H1 (cell line): ENCODE measurements around the gene SLC1A1. TPM values are rescaled to one million over a fixed set of nuclear protein-coding genes. Genes with fewer than 3 reads are reported as not detected.

Experiments used
- CTCF ChIA-PET: fragments of 300-600 bp; sonication (Branson Sonifier 250); formaldehyde crosslinking; loops from one replicate; lab custom pipeline; 2021; ENCODE audit not compliant: partially characterized antibody; lab: Charles Lee
- POLR2A ChIA-PET: fragments of 300-600 bp; sonication (Branson Sonifier 250); formaldehyde crosslinking; loops from one replicate; lab custom pipeline; 2021; ENCODE audit warnings: inconsistent platforms; ENCODE audit not compliant: partially characterized antibody; lab: Charles Lee
- DNase-seq, 2 experiments: peaks; one replicate each; pipeline versions ENCODE4 v3.0.0 to v3.0.0-alpha.2; 2010 to 2022; ENCODE audit warnings: low spot score in 2 of 2, low read depth in 1 of 2, mixed read lengths in 1 of 2
- FAIRE-seq: peaks from 2 replicates; lab custom pipeline; 2011; peaks lifted over from hg19 to GRCh38; lab: Jason Lieb, UNC
- H2AFZ ChIP-seq: 2 replicates; pipeline ENCODE4 v1.8.1; 2012; ENCODE audit warnings: low read length, inconsistent platforms
- H2AK5ac ChIP-seq: 2 replicates; pipeline ENCODE4 v1.6.1; 2013; ENCODE audit warnings: low read depth, low read length
- H2BK120ac ChIP-seq: replicated peaks from 2 replicates; pipeline ENCODE3; 2013; ENCODE audit warnings: low read depth, low read length, inconsistent platforms
- H2BK12ac ChIP-seq: 2 replicates; pipeline ENCODE4 v1.6.1; 2013; ENCODE audit warnings: low read depth, low read length
- H2BK15ac ChIP-seq: 2 replicates; pipeline ENCODE4 v1.6.1; 2013; ENCODE audit warnings: low read length
- H2BK20ac ChIP-seq: 2 replicates; pipeline ENCODE4 v1.6.1; 2013; ENCODE audit warnings: low read length
- H2BK5ac ChIP-seq: 2 replicates; pipeline ENCODE4 v1.6.1; 2013; ENCODE audit warnings: low read depth, low read length
- H3K14ac ChIP-seq: 2 replicates; pipeline ENCODE4 v1.6.1; 2013; ENCODE audit warnings: inconsistent platforms; ENCODE audit not compliant: insufficient read length
- H3K18ac ChIP-seq: 2 replicates; pipeline ENCODE4 v1.6.1; 2013; ENCODE audit warnings: low read length; ENCODE audit errors: extremely low read depth
- H3K23ac ChIP-seq: 2 replicates; pipeline ENCODE4 v1.6.1; 2013; ENCODE audit warnings: inconsistent platforms; ENCODE audit not compliant: insufficient read length
- H3K23me2 ChIP-seq: 2 replicates; pipeline ENCODE4 v1.6.1; 2013; ENCODE audit warnings: low read depth, low read length
- H3K27ac ChIP-seq: 2 replicates; pipeline ENCODE4 v1.6.1; 2011; ENCODE audit warnings: low read depth, low read length, inconsistent platforms
- H3K27me3 ChIP-seq, 4 experiments: replicated peaks in 1 of 4; 1 replicate in 1 of 4; 2 replicates in 3 of 4; pipeline versions ENCODE4 v1.6.1 to v1.8.1; 2011 to 2013; ENCODE audit warnings: low read length in 3 of 4, mild to moderate bottlenecking in 3 of 4, inconsistent platforms in 2 of 4, mixed read lengths in 2 of 4, moderate library complexity in 1 of 4; ENCODE audit not compliant: control insufficient read depth in 3 of 4, insufficient read depth in 3 of 4; ENCODE audit errors: extremely low read depth in 1 of 4
- H3K36me3 ChIP-seq, 4 experiments: 2 replicates each; pipeline versions ENCODE4 v1.6.1 to v1.8.1; 2011 to 2013; ENCODE audit warnings: mild to moderate bottlenecking in 4 of 4, low read length in 3 of 4, moderate library complexity in 2 of 4, control low read depth in 1 of 4, inconsistent platforms in 1 of 4; ENCODE audit not compliant: insufficient read depth in 4 of 4, control insufficient read depth in 2 of 4
- H3K4ac ChIP-seq: replicated peaks from 2 replicates; pipeline ENCODE3; 2013; ENCODE audit warnings: low read length, low read depth, mixed read lengths, inconsistent platforms; ENCODE audit not compliant: insufficient read length
- H3K4me1 ChIP-seq, 4 experiments: replicated peaks in 1 of 4; 1 replicate in 1 of 4; 2 replicates in 3 of 4; pipeline versions ENCODE4 v1.6.1 to v1.8.1; 2011 to 2013; ENCODE audit warnings: low read length in 3 of 4, inconsistent platforms in 2 of 4, mixed read lengths in 1 of 4; ENCODE audit not compliant: insufficient read depth in 4 of 4, control insufficient read depth in 3 of 4
- H3K4me2 ChIP-seq, 2 experiments: 2 replicates each; pipeline versions ENCODE4 v1.6.1 to v1.8.1; 2011 to 2013; ENCODE audit warnings: low read depth in 2 of 2, low read length in 2 of 2, control low read depth in 1 of 2, inconsistent platforms in 1 of 2, mild to moderate bottlenecking in 1 of 2; ENCODE audit not compliant: insufficient read depth in 1 of 2
- H3K4me3 ChIP-seq, 4 experiments: fragments of 200-600, 300-600 bp in 1 of 4; sonication (generic), shearing (Covaris generic), sonication (Bioruptor Twin) in 1 of 4; 2 replicates each; pipeline versions ENCODE4 v1.5.1 to v1.8.1; 2011 to 2016; ENCODE audit warnings: low read length in 4 of 4, low read depth in 3 of 4, control low read depth in 2 of 4, inconsistent platforms in 2 of 4, mild to moderate bottlenecking in 2 of 4, mixed read lengths in 1 of 4, moderate library complexity in 1 of 4; ENCODE audit not compliant: insufficient read depth in 2 of 4; ENCODE audit errors: extremely low read depth in 1 of 4
- H3K56ac ChIP-seq: replicated peaks from 2 replicates; pipeline ENCODE3; 2013; ENCODE audit warnings: low read depth, mild to moderate bottlenecking, mixed read lengths, low read length, inconsistent platforms; ENCODE audit not compliant: insufficient read length
- H3K79me1 ChIP-seq: 2 replicates; pipeline ENCODE4 v1.6.1; 2013; ENCODE audit warnings: low read depth, low read length, control low read depth
- H3K79me2 ChIP-seq, 2 experiments: 2 replicates each; pipeline versions ENCODE4 v1.6.1 to v1.8.1; 2012 to 2013; ENCODE audit warnings: low read length in 2 of 2, mild to moderate bottlenecking in 2 of 2, inconsistent platforms in 1 of 2; ENCODE audit not compliant: insufficient read depth in 2 of 2, control insufficient read depth in 1 of 2
- H3K9ac ChIP-seq, 4 experiments: replicated peaks in 1 of 4; 1 replicate in 1 of 4; 2 replicates in 3 of 4; pipeline versions ENCODE4 v1.6.1 to v1.8.1; 2011 to 2013; ENCODE audit warnings: low read depth in 3 of 4, low read length in 3 of 4, control low read depth in 2 of 4, mild to moderate bottlenecking in 2 of 4, moderate library complexity in 2 of 4, inconsistent platforms in 1 of 4; ENCODE audit errors: extremely low read depth in 1 of 4
- H3K9me3 ChIP-seq, 2 experiments: 2 replicates each; pipeline versions ENCODE4 v1.6.1 to v1.8.1; 2012 to 2013; ENCODE audit warnings: mild to moderate bottlenecking in 2 of 2, moderate library complexity in 2 of 2, control low read depth in 1 of 2, inconsistent platforms in 1 of 2, low read depth in 1 of 2, low read length in 1 of 2, mixed read lengths in 1 of 2; ENCODE audit not compliant: insufficient read depth in 2 of 2
- H4K20me1 ChIP-seq, 2 experiments: replicated peaks in 1 of 2; 2 replicates each; pipeline versions ENCODE3 to v1.8.1; 2011 to 2013; ENCODE audit warnings: inconsistent platforms in 2 of 2, low read length in 2 of 2, mild to moderate bottlenecking in 1 of 2; ENCODE audit not compliant: insufficient read depth in 2 of 2, control insufficient read depth in 1 of 2
- H4K5ac ChIP-seq: 2 replicates; pipeline ENCODE4 v1.6.1; 2013; ENCODE audit warnings: low read length, low read depth, mixed read lengths, inconsistent platforms; ENCODE audit not compliant: insufficient read length
- H4K8ac ChIP-seq: 2 replicates; pipeline ENCODE4 v1.8.0; 2013; ENCODE audit warnings: mild to moderate bottlenecking, moderate library complexity, low read length, inconsistent platforms; ENCODE audit not compliant: insufficient read depth; ENCODE audit errors: extremely low read depth
- H4K91ac ChIP-seq: replicated peaks from 2 replicates; pipeline ENCODE3; 2013; ENCODE audit warnings: low read length, mixed read lengths, inconsistent platforms; ENCODE audit not compliant: insufficient read length
- CHD1 ChIP-seq: IDR thresholded peaks from 2 replicates; pipeline ENCODE4 v1.6.1; 2012; ENCODE audit warnings: low read depth, low read length, improper control_type of control experiment
- SP4 ChIP-seq: IDR thresholded peaks from 2 replicates; pipeline ENCODE4 v1.6.1; 2012; ENCODE audit warnings: low read length, inconsistent platforms
- TCF12 ChIP-seq: IDR thresholded peaks from 2 replicates; pipeline ENCODE4 v1.6.1; 2011; ENCODE audit warnings: low read depth, mild to moderate bottlenecking, low read length
- WGBS, 2 experiments: shearing (Covaris generic) in 1 of 2; methylation state at CpG; one replicate each; pipeline versions ENCODE4 v1.1.6 to v1.1.7; 2013 to 2015; ENCODE audit warnings: low lambda C conversion rate in 2 of 2, mixed read lengths in 2 of 2, inconsistent platforms in 1 of 2, low coverage in 1 of 2, missing lambda C conversion rate in 1 of 2; ENCODE audit not compliant: insufficient replicate concordance in 2 of 2, insufficient coverage in 1 of 2, insufficient read length in 1 of 2; ENCODE audit errors: extremely low coverage in 1 of 2, missing lambda C conversion rate in 1 of 2; 5-methylcytosine and 5-hydroxymethylcytosine counted together
- polyA plus RNA-seq, 7 experiments: library from polyadenylated mRNA; depleted of rRNA in 3 of 7; stranded (reverse) in 5 of 7; unstranded in 2 of 7; fragments of >200 nt in 5 of 7; fragments of 200-250 nt in 2 of 7; gene quantifications; 1 replicate in 5 of 7; 2 replicates in 1 of 7; 4 replicates in 1 of 7; pipeline versions ENCODE4 v1.2.1 to v1.2.3, GENCODE V29; 2011 to 2013; ENCODE audit warnings: missing spikeins in 2 of 7, mixed read lengths in 2 of 7
- total RNA-seq: library from RNA; stranded (reverse); fragmentation: NEBNext Ultra II Directional; extraction: Animal tissue kit (Norgen Biotek cat#: 25700); gene quantifications from 2 replicates; pipeline ENCODE4 v1.2.1, GENCODE V29; 2021

The SLC1A1 gene
- total and polyA plus RNA-seq, 2 of the 8 experiments (the other 6 are each of a cell fraction or from before 2014, with no cell fraction given), result 4.7 to 11.7 TPM

DNA sequence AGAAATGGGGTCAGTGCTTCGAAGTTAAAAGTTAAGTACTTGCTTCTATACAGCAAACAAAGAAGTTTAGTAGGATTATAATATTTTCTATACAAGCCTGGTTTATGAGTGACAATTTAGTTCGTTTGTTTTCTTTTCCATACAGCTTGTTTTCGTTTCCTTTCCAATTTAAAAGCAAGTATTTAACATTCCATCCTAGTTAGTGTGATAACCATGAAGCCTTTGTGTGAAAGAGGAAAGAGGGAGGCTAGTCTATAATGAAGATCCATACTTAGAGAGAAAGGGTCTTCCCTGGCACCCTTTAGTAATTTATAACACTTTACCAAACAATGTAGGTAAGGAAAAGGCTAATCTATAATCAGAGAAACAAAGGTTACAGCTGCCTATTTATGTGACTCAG lies 51.0 kb downstream of the SLC1A1 start:
- H3K27me3 ChIP-seq, result no peaks in the 10 kb centered on the region
- no peak overlapping the region for H3K4me3 ChIP-seq
- H3K4me2 ChIP-seq, result no peak overlapping the region
- H4K8ac ChIP-seq, result no peak overlapping the region
- FAIRE-seq (no peak), DNase-seq (no peak)
- no peaks in the 10 kb centered on the region for H3K79me1 ChIP-seq
- no peak overlapping the region for H3K4ac ChIP-seq
- H3K23me2 ChIP-seq, result no peaks in the 10 kb centered on the region
- no peak overlapping the region for H2BK15ac ChIP-seq
- TF ChIP-seq CHD1 (no peak), SP4 (no peak), TCF12 (no peak)
- TF ChIP-seq, all 59 proteins: peak for 0
- Histone ChIP-seq H4K20me1 (no peaks in the 10 kb centered on the region), H3K14ac (no peak overlapping the region), H3K27ac (no peak overlapping the region), H3K9me3 (peaks cover 3 to 4% of the 10 kb centered on the region in 2 experiments; a peak in 1 of 4 replicates), H4K5ac (no peak overlapping the region), H2BK20ac (no peak overlapping the region), H2BK120ac (no peak overlapping the region), H2AK5ac (no peak overlapping the region), H2AFZ (no peak overlapping the region), H3K79me2 (no peaks in the 10 kb centered on the region), H3K9ac (no peak overlapping the region), H3K36me3 (no peaks in the 10 kb centered on the region), H3K23ac (no peak overlapping the region), H3K18ac (no peak overlapping the region), H4K91ac (no peak overlapping the region), H3K4me1 (peaks cover 0 to 3% (median under 1%) of the 10 kb centered on the region in 4 experiments; a peak in 3 of 7 replicates), H3K56ac (no peak overlapping the region), H2BK12ac (no peak overlapping the region), H2BK5ac (no peak overlapping the region)
- ChIA-PET CTCF (interaction anchor here (1.0 to 4.5 kb wide), 5 partner anchors 8 to 154 kb away, joined by 3 to 53 read pairs (median 4); no protein-coding TSS in a partner anchor), POLR2A (interaction anchor here (1.2 kb wide), 1 partner anchor 8 kb away, joined by 3 read pairs; no protein-coding TSS in a partner anchor)
- WGBS, 2 experiments, result 79% methylated on average over 3 of the region's 3 CpGs; no CpG with 5 or more reads in 1 of the 2 experiments
